Testis (tissue), 2 donors: ENCODE results near the gene GAS2L2.

Source experiments
- POLR2A ChIP-seq: fragments of 450-650 bp; IDR thresholded peaks from one replicate; pipeline ENCODE4 v1.6.1; 2017; ENCODE audit warnings: antibody characterized with exemption, mild to moderate bottlenecking, moderate library complexity
- TF ChIP-seq, protein P1 (sequence below), 3 experiments: fragments of 450-650 bp in 2 of 3; fragments of 200-600 bp in 1 of 3; sonication (generic) in 1 of 3; IDR thresholded peaks; one replicate each; pipeline ENCODE4 v1.5.1; 2016 to 2019; ENCODE audit warnings: antibody characterized with exemption in 3 of 3, mild to moderate bottlenecking in 2 of 3, moderate library complexity in 1 of 3

DNA sequence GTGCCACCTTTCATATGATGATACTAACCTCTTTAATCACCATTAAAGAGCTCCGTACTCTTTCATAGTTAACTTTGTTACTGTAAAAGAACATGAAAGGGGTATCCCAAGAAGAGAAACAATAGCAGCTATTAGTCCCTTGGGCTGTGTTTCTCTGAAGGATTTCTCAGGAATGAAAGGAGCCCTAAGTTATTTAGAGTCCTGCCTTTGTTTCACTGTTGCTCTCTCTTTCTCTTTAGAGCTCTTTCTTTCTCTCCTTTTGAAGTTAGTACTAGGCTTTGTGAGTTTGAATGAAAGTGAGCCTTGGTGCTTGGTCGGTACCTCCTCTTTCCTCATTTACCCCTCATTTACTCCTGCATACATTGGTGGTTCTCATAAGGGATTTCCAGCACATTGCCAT, 42.1 kb downstream of the GAS2L2 start:
- TF ChIP-seq, protein P1, sequence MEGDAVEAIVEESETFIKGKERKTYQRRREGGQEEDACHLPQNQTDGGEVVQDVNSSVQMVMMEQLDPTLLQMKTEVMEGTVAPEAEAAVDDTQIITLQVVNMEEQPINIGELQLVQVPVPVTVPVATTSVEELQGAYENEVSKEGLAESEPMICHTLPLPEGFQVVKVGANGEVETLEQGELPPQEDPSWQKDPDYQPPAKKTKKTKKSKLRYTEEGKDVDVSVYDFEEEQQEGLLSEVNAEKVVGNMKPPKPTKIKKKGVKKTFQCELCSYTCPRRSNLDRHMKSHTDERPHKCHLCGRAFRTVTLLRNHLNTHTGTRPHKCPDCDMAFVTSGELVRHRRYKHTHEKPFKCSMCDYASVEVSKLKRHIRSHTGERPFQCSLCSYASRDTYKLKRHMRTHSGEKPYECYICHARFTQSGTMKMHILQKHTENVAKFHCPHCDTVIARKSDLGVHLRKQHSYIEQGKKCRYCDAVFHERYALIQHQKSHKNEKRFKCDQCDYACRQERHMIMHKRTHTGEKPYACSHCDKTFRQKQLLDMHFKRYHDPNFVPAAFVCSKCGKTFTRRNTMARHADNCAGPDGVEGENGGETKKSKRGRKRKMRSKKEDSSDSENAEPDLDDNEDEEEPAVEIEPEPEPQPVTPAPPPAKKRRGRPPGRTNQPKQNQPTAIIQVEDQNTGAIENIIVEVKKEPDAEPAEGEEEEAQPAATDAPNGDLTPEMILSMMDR (IDR thresholded peaks at IDR 0.05): no peak
- TF ChIP-seq POLR2A: no peak
